ENCODE measurements around the gene CD6. TPM values are rescaled to one million over a fixed set of nuclear protein-coding genes. Genes with fewer than 3 reads are reported as not detected.

Gene CD6
- total RNA-seq, 3 donors from 2014 or later = 0.80 to 1.9 (median 0.98) TPM

GRCh38 chr11:61018059-61018458, 46.6 kb downstream of the CD6 start:
- H3K27ac ChIP-seq = no peak overlapping the region
- no peak overlapping the region for H3K4me3 ChIP-seq
- H3K36me3 ChIP-seq = no peaks in the 10 kb centered on the region
- no peaks in the 10 kb centered on the region for H3K27me3 ChIP-seq
- no peaks in the 10 kb centered on the region for H3K9me3 ChIP-seq
- intact Hi-C loops (cut with DNase I; ENCODE audit: low total_unique reads) = no loop called here
- H3K4me1 ChIP-seq = no peaks in the 10 kb centered on the region
- DNase-seq (ENCODE audit: low spot score in 2 of 2) = no peak
- TF ChIP-seq CTCF (IDR thresholded peaks at IDR 0.05) = no peak
- no peak for TF ChIP-seq POLR2A (IDR thresholded peaks at IDR 0.05)
- TF ChIP-seq POLR2AphosphoS5 (IDR thresholded peaks at IDR 0.05) = no peak

- H3K36me3 ChIP-seq = no peaks in the 10 kb centered on the region
- H3K4me1 ChIP-seq = no peaks in the 10 kb centered on the region
- no peaks in the 10 kb centered on the region for H3K27me3 ChIP-seq
- H3K27ac ChIP-seq = no peak overlapping the region
- no peak overlapping the region for H3K4me3 ChIP-seq
- H3K9me3 ChIP-seq = no peaks in the 10 kb centered on the region
- no peak for DNase-seq (ENCODE audit: low spot score in 2 of 2)
- intact Hi-C loops (cut with DNase I; ENCODE audit: low total_unique reads) = no loop called here
- no peak for TF ChIP-seq POLR2AphosphoS5 (IDR thresholded peaks at IDR 0.05)
Observed at GRCh38 chr11:61019037-61019831, 47.8 kb downstream of the CD6 start.

DNA sequence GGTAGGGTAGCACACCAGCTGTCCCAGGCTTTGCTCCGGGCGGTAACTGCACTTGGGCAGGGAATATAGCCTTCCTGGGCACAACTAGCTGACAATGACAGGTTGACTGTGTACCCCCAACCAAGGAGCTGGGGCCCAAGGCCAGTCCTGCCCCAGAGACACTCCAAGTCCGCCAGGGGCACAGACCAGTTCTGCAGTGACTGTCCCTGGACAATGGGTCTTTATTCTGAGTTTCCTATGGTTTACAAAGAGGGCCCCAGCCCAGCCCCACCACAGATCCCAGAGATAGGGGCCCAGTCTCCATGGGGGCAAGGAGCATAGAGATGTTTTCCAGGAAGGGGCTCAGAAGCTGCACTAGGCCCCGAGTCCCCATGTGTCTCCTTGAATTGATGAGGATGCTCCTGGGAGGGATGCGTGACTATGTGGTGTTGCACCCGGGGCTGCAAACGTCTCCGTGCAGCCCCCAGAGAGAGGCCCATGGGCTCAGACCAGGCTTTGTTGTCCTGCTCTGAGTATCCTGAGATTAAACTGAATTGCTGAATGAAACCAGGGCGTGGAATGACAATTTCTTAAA, 48.4 kb downstream of the CD6 start:
- DNase-seq (ENCODE audit: low spot score in 2 of 2) = no peak

GRCh38 chr11:61020551-61021235, 49.2 kb downstream of the CD6 start:
- intact Hi-C loops (cut with DNase I; ENCODE audit: low total_unique reads) = no loop called here
- DNase-seq (ENCODE audit: low spot score in 2 of 2) = no peak

More for the DNA sequence above, 48.4 kb downstream of the CD6 start:
- Histone ChIP-seq H3K36me3 (no peaks in the 10 kb centered on the region), H3K4me3 (no peak overlapping the region), H3K9me3 (no peaks in the 10 kb centered on the region), H3K27ac (no peak overlapping the region), H3K27me3 (no peaks in the 10 kb centered on the region), H3K4me1 (no peaks in the 10 kb centered on the region)
- no peak for TF ChIP-seq POLR2AphosphoS5 (IDR thresholded peaks at IDR 0.05)
- TF ChIP-seq CTCF (IDR thresholded peaks at IDR 0.05) = no peak
- no peak for TF ChIP-seq POLR2A (IDR thresholded peaks at IDR 0.05)
- intact Hi-C loops (cut with DNase I; ENCODE audit: low total_unique reads) = no loop called here

More at GRCh38 chr11:61020551-61021235, 49.2 kb downstream of the CD6 start:
- Histone ChIP-seq H3K27ac (no peak overlapping the region), H3K9me3 (no peaks in the 10 kb centered on the region), H3K36me3 (no peaks in the 10 kb centered on the region), H3K4me3 (no peak overlapping the region), H3K4me1 (no peaks in the 10 kb centered on the region), H3K27me3 (no peaks in the 10 kb centered on the region)
- no peak for TF ChIP-seq POLR2A (IDR thresholded peaks at IDR 0.05)
- no peak for TF ChIP-seq POLR2AphosphoS5 (IDR thresholded peaks at IDR 0.05)
- TF ChIP-seq CTCF (IDR thresholded peaks at IDR 0.05) = no peak

Data from breast epithelium (tissue), 4 donors.